GM19324 (cell line): ENCODE data around the gene CYP2E1.
"Not testable (repeated sequence)": the region's sequence is repeated elsewhere in the genome, so short reads cannot be mapped to it uniquely, and the experiment has no call there.

ENCODE experiments used
- ATAC-seq: cut with Tn5 transposase; IDR thresholded peaks from one replicate; pipeline ENCODE4 v1.9.1; 2021; ENCODE audit warnings: mild to moderate bottlenecking, moderate library complexity; ENCODE audit not compliant: unreplicated experiment, low FRiP score

The CYP2E1 gene

DNA sequence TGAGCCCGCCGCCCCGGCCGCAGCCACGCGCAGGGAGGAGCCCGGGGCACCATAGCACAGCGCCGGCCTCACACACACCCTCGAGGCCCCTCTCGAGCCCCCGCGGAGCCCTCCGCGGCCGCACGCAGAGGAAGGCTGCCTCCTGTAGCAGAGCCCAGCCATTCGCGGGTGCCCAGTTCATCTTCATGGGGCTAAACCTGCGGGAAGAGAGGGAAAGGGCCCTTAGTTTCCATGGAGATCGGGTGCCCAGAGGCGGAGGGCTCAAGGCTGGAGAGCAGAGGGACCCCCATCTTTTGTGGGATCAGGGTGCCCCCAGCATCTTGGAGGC, 41.1 kb downstream of the CYP2E1 start:
- ATAC-seq = no peak

DNA sequence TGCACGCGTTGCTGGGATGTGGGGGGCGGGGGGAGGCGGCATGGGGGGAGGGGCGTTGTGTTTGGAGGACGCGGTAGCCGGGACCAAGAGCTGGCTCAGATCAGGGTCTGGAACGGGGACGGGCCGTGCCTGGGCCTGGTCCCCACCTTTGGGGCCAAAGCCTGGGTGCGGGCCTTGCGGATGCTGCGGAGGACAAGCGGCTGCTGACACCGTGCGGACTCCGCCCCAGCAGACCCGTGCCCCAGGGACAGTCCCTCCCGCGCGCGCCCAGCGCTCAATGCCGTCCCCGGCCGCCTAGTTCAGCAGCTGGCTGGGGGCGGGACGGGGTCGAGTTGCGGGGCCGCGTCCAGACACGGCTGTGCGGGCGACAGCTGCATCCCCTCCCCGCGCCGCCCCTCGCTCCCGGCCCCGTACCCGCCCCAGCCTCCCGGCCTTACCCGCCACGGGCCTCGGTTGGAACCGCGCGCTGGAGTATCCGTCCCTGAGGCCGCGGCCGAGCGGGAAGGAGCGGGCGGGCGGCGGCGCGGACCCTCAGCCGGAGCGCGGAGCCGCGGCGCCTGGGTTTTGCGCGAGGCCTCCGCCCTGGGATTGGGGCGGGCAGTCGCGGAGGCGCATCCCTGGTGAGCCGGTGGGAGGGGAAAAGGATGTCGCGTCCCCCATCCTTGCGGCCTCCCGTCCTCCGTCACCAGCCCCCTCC, 41.8 kb downstream of the CYP2E1 start:
- not testable (repeated sequence) for ATAC-seq

DNA sequence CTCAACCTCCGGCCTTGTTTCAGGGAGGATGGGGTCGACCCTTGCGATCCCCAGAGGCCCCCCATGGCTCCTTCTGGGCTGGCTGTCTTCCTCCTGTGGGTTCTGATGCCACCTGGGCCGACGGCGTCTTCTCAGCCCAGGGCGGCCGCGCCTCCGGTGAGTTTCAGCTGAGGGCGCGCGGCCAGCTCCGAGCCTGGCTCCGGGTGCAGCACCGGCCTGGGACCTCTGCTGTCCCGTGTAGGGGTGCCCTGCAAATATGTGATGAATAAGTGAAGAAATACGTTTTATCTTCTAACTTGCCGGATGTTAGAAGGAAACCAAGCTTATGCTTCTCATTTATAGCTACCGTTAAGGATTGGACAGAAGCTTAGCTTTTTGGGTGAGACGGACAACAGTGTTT, 42.6 kb downstream of the CYP2E1 start:
- not testable (repeated sequence) for ATAC-seq

DNA sequence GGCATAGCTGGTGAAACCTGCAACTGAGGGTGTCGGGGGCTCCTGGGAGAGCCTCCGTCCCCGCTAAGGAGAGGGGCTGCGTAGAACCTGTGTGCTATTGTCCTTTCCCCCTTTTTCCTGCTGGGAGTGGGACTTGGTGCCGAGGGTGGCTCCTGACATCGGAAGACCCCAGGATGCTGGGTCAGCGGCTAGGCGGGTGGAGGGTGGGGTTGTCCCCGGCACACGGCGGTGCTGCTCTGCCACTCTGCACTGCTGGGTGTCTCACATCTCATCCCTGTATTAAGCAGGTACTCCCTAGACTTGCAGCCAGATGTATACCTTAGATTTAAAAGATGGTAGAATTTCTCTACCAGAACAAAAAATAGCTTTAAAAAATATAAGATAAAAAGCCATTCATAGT, 44.9 kb downstream of the CYP2E1 start:
- ATAC-seq = not testable (repeated sequence)

DNA sequence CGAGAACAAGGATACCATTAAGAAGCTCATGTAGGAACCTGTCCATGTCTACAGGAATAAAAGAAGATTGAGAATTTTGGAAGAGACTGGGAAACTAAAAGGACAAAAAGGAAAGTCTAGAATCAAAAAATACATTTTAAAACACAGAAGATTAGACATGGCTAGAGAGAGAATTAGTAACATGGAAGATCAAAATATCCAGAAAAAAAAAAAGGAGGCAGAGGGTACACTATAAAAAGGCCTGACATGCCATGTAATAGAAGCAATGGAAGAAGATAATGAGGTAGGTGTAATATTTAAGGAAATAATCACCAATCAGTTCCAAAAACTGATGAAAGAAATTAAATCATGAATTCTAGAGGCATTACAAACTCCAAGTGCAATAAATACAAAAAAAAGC, 46.3 kb downstream of the CYP2E1 start:
- not testable (repeated sequence) for ATAC-seq

DNA sequence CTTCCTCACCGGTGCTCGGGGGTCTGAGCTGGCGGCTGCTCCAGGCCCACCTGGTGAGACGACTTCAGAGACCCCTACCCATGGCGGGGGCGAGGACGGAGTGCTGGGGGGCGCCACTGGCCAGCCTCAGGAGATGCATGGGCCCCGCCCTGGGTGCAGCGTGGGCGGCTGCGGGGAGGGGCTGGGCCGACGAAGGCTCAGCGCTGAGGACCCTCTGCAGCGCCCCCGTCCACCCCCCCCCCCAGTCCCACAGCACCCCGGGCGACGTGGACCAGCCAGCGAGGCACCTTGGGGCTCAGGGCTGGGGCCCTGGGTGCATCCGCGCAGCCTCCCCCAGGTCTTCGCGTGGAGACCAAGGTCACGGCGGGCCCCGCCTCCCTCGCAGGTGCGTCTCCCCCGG, 49.9 kb downstream of the CYP2E1 start:
- ATAC-seq = not testable (repeated sequence)
